ENCODE results near the gene SLPI. TPM values are rescaled to one million over a fixed set of nuclear protein-coding genes. Genes with fewer than 3 reads are reported as not detected.

The SLPI gene
- total and polyA plus RNA-seq, 2 of the 13 experiments (the other 11 are each of a cell fraction or from before 2014, with no cell fraction given) = 0.13 TPM; not detected in 1

GRCh38 chr20:45229264-45230056 lies 24.9 kb downstream of the SLPI start (continued):
- no peak for TF ChIP-seq NFE2 (CRISPR knock-in tag; IDR thresholded peaks at IDR 0.05)
- no peak for TF ChIP-seq AKAP8 (CRISPR knock-in tag; IDR thresholded peaks at IDR 0.05)
- 0 out of 2 replicates have a peak, but pooled peaks have one; percentile 25 for TF ChIP-seq ZFP90 (CRISPR knock-in tag; IDR thresholded peaks at IDR 0.05; ENCODE audit: borderline replicate concordance)
- no peak for TF ChIP-seq ZNF709 (CRISPR knock-in tag; IDR thresholded peaks at IDR 0.05)
- TF ChIP-seq NRL (CRISPR knock-in tag; IDR thresholded peaks at IDR 0.05; ENCODE audit: borderline replicate concordance) = no peak
- no peak for TF ChIP-seq SMARCE1 (IDR thresholded peaks at IDR 0.05; ENCODE audit: borderline replicate concordance)
- TF ChIP-seq HOXA3 (CRISPR knock-in tag; IDR thresholded peaks at IDR 0.05) = peak; percentile 23; the same call in 1 of the 2 replicates
- peak; percentile 34; the same call in 1 of the 2 replicates for TF ChIP-seq NR2F6 (IDR thresholded peaks at IDR 0.05)
- no peak for TF ChIP-seq NR2F6 (CRISPR knock-in tag; IDR thresholded peaks at IDR 0.05)
- no peak for TF ChIP-seq ZUFSP (CRISPR knock-in tag; IDR thresholded peaks at IDR 0.05; ENCODE audit: borderline replicate concordance)

GRCh38 chr20:45226287-45226686 lies 28.1 kb downstream of the SLPI start:
- Histone ChIP-seq H3K9me3 (ENCODE audit: low read length) (no peaks in the 10 kb centered on the region), H3K36me3 (replicated peaks in 1 of 2; ENCODE audit: control insufficient read depth in 1 of 2, insufficient read depth in 2 of 2, low read length in 2 of 2) (no peaks in the 10 kb centered on the region), H4K20me1 (ENCODE audit: insufficient read depth, low read length) (no peaks in the 10 kb centered on the region), H3K9ac (ENCODE audit: insufficient read depth, low read depth, low read length) (no peak overlapping the region), H3K27ac (ENCODE audit: extremely low read length, insufficient read depth, low read length) (no peak overlapping the region), H3K4me2 (ENCODE audit: low read depth, low read length) (no peak overlapping the region), H3K4me1 (ENCODE audit: insufficient read depth, low read length) (no peaks in the 10 kb centered on the region), H3K79me2 (ENCODE audit: insufficient read depth, low read length) (no peaks in the 10 kb centered on the region), H2AFZ (ENCODE audit: low read length) (no peak overlapping the region), H3K4me3 (replicated peaks in 1 of 3; ENCODE audit: insufficient read depth in 1 of 3, low read depth in 2 of 3, low read length in 3 of 3) (no peak overlapping the region), H3K27me3 (ENCODE audit: control insufficient read depth in 1 of 2, insufficient read depth in 2 of 2, low read length in 2 of 2) (peaks cover 2 to 10% of the 10 kb centered on the region in 2 experiments; a peak in 4 of 5 replicates)
- 0% methylated on average over 1 of the region's 1 CpG for WGBS (ENCODE audit: low lambda C conversion rate)
- FAIRE-seq (no peak), ATAC-seq (no peak), DNase-seq (ENCODE audit: low spot score) (no peak)
- no TSS peak for BruUV-seq (replicated peaks)
- CTCF ChIA-PET (ENCODE audit: low intra/inter-chr PET ratio, low total read pairs) = no interaction called here
- in situ Hi-C loops (cut with HindIII; ENCODE audit: extremely low pct_ligation_motif_present, low pct_unique_long_range_greater_than_20kb) (no loop called here), intact Hi-C loops (cut with micrococcal nuclease; ENCODE audit: unreplicated experiment) (no loop called here)
- POLR2A ChIA-PET = no interaction called here
- no peak for TF ChIP-seq ZNF766 (CRISPR knock-in tag; IDR thresholded peaks at IDR 0.05; ENCODE audit: borderline replicate concordance)
- TF ChIP-seq SNAPC4 (CRISPR knock-in tag; IDR thresholded peaks at IDR 0.05) = no peak
- no peak for TF ChIP-seq ZNF556 (CRISPR knock-in tag; IDR thresholded peaks at IDR 0.05; ENCODE audit: borderline replicate concordance)
- no peak for TF ChIP-seq HMG20B (CRISPR knock-in tag; conservative IDR thresholded peaks at IDR 0.05)
- no peak for TF ChIP-seq SMAD9 (CRISPR knock-in tag; IDR thresholded peaks at IDR 0.05)
- TF ChIP-seq NR2C2 (CRISPR knock-in tag; IDR thresholded peaks at IDR 0.05; ENCODE audit: borderline replicate concordance) = no peak
- TF ChIP-seq, protein P1, sequence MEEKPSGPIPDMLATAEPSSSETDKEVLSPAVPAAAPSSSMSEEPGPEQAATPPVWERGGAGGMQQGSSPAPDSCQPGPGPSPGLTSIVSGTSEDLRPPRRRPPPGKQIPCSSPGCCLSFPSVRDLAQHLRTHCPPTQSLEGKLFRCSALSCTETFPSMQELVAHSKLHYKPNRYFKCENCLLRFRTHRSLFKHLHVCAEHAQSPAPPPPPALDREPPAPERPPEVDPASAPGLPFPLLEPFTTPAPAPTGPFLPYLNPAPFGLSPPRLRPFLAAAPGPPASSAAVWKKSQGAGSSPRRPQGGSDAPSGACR (CRISPR knock-in tag; IDR thresholded peaks at IDR 0.05) = no peak
